ENCODE results near the gene DSCAML1. TPM values are rescaled to one million over a fixed set of nuclear protein-coding genes. Genes with fewer than 3 reads are reported as not detected.

Gene DSCAML1
- total RNA-seq, 4 donors from 2014 or later, result 0.54 to 1.8 (median 0.99) TPM

DNA sequence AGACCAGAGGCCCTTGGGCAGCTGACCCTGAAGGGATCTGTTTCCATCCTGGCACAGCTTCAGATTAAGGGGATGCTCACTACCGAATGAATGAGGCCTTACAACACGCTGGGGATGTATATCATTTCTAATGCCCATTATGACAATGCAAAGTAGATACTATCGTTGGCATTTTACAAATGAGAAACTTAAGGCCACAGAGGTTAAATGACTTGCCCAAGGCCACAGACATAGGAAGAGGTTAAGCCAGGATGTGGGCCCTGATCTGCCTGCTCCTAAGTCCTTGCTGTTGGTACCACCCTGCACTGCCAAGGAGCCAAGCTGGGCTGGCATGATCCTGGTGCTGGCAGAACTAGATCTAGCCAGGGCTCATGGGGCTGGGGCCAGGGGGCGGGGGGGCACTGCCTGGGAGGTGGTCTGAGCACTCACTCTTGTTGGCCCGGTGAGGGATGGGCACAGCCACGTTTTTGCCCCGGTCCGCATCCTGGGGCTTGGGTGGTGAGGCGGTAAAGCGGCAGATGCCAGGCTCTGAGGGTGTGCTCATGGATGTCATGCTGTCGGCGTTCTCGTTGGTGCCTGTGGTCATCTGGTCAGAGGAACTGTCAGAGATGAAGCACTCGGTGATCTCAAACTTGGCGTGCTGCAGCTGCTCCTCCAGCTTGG lies 366.6 kb downstream of the DSCAML1 start:
- no peak for DNase-seq

DNA sequence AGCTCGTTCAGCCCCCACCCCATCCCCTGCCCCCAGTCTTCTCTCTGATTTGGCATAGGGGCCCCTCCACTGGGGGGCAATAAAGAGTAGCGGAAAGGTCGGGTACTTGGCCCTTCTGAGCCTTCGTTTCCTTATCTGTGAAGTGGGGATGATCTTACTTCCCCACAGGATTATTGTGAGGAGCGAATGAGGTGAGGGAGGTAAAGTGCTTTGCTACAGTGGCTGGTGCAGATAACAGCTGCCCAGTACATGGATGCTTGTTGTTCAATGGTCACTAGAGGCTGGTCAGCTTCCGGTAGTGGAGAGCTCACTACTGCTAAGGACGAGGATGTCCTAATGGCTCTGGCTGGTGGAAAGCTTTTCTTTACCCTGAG lies 368.2 kb downstream of the DSCAML1 start:
- H3K4me3 ChIP-seq (replicated peaks in 1 of 3), result no peak overlapping the region
- intact Hi-C loops (cut with DNase I), result loop anchor here (5.0 kb wide), 3 partner anchors 368 to 623 kb away; partner anchors contain the start of gene DSCAML1
- TF ChIP-seq POLR2A (IDR thresholded peaks at IDR 0.05), result no peak
- TF ChIP-seq, protein P1, sequence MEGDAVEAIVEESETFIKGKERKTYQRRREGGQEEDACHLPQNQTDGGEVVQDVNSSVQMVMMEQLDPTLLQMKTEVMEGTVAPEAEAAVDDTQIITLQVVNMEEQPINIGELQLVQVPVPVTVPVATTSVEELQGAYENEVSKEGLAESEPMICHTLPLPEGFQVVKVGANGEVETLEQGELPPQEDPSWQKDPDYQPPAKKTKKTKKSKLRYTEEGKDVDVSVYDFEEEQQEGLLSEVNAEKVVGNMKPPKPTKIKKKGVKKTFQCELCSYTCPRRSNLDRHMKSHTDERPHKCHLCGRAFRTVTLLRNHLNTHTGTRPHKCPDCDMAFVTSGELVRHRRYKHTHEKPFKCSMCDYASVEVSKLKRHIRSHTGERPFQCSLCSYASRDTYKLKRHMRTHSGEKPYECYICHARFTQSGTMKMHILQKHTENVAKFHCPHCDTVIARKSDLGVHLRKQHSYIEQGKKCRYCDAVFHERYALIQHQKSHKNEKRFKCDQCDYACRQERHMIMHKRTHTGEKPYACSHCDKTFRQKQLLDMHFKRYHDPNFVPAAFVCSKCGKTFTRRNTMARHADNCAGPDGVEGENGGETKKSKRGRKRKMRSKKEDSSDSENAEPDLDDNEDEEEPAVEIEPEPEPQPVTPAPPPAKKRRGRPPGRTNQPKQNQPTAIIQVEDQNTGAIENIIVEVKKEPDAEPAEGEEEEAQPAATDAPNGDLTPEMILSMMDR (IDR thresholded peaks at IDR 0.05), result no peak
- no peak overlapping the region for H3K27ac ChIP-seq
- WGBS, 2 donors, result 87 to 89% methylated on average over 7 of the region's 7 CpGs
- H3K27me3 ChIP-seq, result no peaks in the 10 kb centered on the region
- H3K9me3 ChIP-seq, result no peaks in the 10 kb centered on the region
- H3K36me3 ChIP-seq, result no peaks in the 10 kb centered on the region
- H3K4me1 ChIP-seq, result peaks cover 15 to 43% of the 10 kb centered on the region in 2 donors
- DNase-seq, result no peak

More for the DNA sequence above, 366.6 kb downstream of the DSCAML1 start:
- Histone ChIP-seq H3K4me1 (peaks cover 15 to 43% of the 10 kb centered on the region in 2 donors), H3K27ac (no peak overlapping the region), H3K9me3 (no peaks in the 10 kb centered on the region), H3K36me3 (no peaks in the 10 kb centered on the region), H3K27me3 (no peaks in the 10 kb centered on the region), H3K4me3 (replicated peaks in 1 of 3) (no peak overlapping the region)
- WGBS, 2 donors, result 87 to 93% methylated on average over 8 to 9 of the region's 15 CpGs
- intact Hi-C loops (cut with DNase I), result loop anchor here (10.0 kb wide), 1 partner anchor 194 kb away; no protein-coding TSS in a partner anchor
- TF ChIP-seq POLR2A (IDR thresholded peaks at IDR 0.05), result no peak
- TF ChIP-seq, protein P1 (IDR thresholded peaks at IDR 0.05), result no peak

DNA sequence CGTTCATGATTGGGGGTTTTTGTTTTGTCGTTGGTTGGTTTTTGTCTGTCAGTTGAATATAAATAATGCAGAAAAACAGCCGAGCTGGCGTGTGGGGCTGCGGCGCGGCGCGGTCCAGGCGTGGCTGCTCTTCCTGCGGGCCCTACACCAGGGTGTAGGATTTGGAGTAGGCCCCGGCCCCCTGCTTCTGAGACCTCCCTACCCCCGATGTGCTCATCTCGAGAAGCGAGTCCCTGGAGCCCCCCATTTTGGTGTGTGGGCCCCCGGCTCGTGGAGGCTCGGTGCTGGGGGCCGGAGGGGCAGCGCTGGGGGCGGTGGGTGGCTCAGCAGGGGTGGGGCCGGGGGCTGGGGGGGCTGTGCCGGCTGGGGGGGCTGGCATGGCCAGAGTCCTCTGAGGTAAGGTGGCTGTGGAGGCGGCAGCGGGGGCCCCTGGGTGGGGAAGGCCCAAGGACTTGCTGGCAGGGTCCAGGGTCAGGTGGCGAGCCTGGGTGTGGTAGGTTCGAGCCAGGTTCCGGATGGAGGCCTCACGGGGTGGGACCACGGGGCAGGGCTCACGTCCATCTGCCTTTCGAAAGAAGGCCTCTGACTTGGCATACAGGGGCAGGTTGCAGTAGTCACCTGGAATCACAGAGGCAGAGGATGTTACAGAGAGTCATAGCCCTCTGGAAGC lies 368.7 kb downstream of the DSCAML1 start:
- 87 to 93% methylated on average over 26 to 27 of the region's 32 CpGs for WGBS, 2 donors

DNA sequence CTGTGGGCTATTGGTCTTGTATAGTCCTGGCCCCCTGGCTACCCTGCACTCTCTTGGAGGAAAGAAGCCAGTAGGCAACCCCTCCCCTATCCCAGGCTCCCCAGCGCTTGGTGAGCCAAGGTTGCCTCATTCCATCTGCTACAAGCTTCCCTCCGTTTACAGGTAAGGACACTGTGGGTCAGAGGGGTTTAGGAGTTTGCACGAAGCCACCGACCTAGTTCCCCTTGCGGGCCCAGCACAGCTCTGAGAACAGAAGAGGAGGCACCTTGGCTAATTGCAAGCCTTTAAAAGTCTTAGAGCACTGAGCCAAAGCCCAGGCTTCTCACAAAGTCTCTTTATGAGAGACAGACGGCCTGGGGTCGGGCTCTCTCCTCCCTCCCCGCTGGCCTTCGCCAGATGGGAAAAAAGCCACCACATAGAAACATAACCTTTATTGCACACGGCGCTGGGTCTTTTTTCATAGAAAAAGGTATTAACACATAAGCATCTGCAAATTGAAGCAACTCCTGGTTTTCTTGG lies 369.6 kb downstream of the DSCAML1 start:
- Histone ChIP-seq H3K27me3 (no peaks in the 10 kb centered on the region), H3K27ac (no peak overlapping the region), H3K4me1 (peaks cover 15 to 43% of the 10 kb centered on the region in 2 donors), H3K9me3 (no peaks in the 10 kb centered on the region), H3K36me3 (no peaks in the 10 kb centered on the region), H3K4me3 (replicated peaks in 1 of 3) (no peak overlapping the region)
- 84 to 91% methylated on average over 11 of the region's 11 CpGs for WGBS, 2 donors
- intact Hi-C loops (cut with DNase I), result loop anchor here (5.0 kb wide), 3 partner anchors 370 to 625 kb away; partner anchors contain the start of gene DSCAML1
- TF ChIP-seq, protein P1 (IDR thresholded peaks at IDR 0.05), result no peak
- TF ChIP-seq POLR2A (IDR thresholded peaks at IDR 0.05), result no peak
- DNase-seq, result no peak

More for the DNA sequence above, 368.7 kb downstream of the DSCAML1 start:
- Histone ChIP-seq H3K36me3 (no peaks in the 10 kb centered on the region), H3K4me3 (replicated peaks in 1 of 3) (no peak overlapping the region), H3K27me3 (no peaks in the 10 kb centered on the region), H3K4me1 (peaks cover 15 to 43% of the 10 kb centered on the region in 2 donors), H3K9me3 (no peaks in the 10 kb centered on the region), H3K27ac (no peak overlapping the region)
- TF ChIP-seq POLR2A (IDR thresholded peaks at IDR 0.05), result no peak
- TF ChIP-seq, protein P1 (IDR thresholded peaks at IDR 0.05), result no peak
- DNase-seq, result no peak
- intact Hi-C loops (cut with DNase I), result loop anchor here (5.0 kb wide), 3 partner anchors 369 to 624 kb away; partner anchors contain the start of gene DSCAML1
